ENCODE results near the gene WDR53.
"Not testable (repeated sequence)": the region's sequence is repeated elsewhere in the genome, so short reads cannot be mapped to it uniquely, and the experiment has no call there.

Gene WDR53

DNA sequence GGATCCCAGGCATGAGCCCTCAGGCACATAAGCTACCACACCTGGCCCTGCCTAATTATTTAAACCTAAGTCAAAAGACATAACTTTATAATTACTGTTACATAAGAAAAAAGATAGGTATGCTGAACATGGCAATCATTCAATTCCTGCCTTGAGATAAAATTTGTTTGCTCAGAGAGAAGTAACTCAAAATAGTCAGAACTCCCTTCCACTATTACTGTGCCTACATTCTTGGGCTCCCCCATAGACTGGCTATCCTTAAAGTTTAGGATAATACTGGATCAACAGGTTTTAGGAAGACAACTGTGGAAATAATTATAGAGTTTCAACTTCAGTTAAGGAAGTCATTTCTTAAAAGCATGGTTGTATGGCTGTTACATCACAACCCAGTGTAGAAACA, 9.9 kb downstream of the WDR53 start:
- no peak for DNase-seq

DNA sequence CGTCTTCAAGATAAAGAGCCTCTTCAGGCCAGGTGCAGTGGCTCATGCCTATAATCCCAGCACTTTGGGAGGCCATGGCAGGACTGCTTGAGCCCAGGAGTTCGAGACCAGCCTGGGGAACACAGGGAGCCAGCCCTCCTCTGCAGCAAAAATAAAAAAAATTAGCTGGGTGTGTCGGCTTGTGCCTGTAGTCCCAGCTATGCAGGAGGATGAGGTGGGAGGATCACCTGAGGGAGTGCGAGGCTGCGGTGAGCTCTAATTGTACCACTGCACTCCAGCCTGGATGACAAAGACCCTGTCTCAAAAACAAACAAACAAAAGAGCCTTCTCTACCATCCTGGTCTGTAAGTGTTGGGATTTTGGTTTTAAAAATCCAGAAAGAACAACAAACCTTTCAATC, 11.1 kb downstream of the WDR53 start:
- DNase-seq = no peak

DNA sequence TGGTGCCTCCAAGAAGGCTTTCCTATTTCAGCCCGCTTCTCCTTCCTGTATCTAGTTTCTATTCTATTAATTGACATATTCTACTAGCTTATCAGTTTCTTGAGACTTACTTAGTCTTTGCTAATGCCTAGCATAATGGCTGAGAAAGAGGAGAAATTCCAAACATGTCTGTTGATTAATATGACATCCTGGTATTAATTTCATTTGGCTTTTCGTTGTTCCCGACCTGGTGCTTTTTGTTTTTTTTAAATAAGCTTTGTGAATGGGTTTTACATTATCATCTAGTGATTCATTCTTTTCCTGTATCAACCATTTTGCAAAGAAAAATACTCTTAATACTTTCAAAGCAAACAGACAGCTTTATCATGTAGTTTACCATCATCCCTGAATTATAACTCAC, 13.1 kb downstream of the WDR53 start:
- no peak for DNase-seq

DNA sequence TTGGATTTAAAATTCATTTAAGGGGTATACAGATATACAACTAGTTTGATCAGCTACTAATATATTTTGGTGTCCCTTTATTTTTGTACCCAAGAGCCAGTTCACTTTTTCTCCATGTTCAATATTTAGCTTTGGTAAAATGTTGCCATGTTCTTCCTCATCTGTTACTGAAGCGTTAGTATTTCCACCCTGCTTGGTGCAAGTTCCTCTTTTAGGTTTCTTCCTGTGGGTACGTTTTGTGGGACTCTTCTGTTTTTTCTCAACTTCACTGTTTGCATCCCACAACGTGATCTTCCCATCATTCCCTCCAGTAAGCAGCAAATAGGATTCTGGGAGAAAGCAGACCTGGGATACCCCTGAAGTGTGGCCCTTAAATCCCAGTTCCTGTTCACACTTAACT, 14.1 kb downstream of the WDR53 start:
- DNase-seq = no peak

DNA sequence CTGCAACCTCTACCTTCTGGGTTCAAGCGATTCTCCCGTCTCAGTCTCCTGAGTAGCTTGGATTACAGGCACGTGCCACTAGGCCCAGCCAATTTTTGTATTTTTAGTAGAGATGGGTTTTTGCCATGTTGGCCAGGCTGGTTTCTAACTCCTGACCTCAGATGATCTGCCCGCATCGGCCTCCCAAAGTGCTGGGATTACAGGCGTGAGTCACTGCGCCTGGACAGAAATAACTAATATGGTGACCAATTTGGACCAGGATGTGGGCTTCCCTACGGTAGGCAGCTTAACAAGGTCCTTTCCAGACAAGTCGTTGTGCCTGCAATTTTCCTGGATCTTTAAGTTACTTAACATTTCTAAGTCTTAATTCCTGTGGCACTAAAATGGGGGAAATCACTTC, 14.8 kb downstream of the WDR53 start:
- DNase-seq = no peak

DNA sequence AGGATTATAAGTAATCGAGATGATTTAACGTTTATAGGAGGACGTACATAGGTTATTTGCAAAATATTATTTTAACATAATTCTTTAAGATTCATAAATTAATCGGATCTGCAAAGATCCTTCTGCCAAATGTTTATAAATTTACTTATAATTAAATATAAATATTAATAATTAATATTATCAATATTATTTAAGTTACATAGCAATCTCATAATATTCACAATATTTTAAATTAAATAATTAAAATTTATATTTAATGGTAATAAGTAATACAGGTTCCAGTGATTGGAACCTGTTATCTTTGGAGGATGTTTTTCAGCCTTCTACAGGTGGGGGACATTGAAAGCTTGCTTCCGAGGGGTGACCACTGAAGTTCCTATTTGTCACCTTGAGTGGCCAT, 16.1 kb downstream of the WDR53 start:
- no peak for DNase-seq

DNA sequence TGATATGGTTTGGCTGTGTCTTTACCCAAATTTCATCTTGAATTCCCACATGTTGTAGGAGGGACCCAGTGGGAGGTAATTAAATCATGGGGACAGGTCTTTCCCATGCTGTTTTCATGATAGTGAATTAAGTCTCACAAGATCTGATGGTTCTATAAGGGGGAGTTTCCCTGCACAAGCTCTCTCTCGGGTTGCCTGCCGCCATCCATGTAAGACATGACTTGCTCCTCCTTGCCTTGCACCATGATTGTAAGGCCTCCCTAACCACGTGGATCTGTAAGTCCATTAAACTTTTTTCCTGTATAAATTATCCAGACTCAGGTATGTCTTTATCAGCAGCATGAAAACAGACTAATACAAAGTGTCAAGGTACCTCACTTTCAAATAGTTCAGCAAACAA, 18.2 kb downstream of the WDR53 start:
- not testable (repeated sequence) for DNase-seq

DNA sequence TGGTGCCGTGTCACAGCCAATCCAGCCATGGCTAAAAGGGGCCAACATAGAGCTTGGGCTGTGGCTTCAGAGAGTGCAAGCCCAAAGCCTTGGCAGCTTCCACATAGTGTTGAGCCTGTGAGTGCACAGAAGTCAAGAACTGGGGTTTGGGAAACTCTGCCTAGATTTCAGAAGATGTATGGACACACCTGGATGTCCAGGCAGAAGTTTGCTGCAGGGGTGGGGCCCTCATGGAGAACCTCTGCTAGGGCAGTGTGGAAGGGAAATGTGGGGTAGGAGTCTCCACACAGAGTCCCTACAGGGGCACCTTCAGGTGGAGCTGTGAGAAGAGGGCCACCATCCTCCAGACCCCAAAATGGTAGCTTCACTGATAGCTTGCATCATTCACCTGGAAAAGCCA, 19.0 kb downstream of the WDR53 start:
- not testable (repeated sequence) for DNase-seq

DNA sequence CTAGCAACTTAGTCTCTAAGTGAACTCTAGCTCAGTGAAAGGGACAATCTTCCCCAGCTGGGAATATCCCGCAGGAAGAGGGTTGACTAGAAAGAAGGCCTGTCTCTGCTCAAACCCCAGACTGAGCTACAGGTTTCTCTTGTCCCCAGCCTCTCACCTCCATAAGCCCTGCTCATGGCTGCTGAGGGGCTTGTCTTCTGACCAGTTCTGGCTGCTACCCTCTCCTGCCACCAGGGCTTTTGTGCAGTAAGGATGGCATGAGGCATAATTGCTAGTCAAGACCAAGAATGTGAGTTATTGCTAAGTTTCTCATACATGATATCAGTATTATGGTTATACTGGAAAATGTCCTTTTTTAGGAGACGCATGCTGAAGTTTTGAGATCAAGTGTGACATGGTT, 21.3 kb downstream of the WDR53 start:
- DNase-seq = no peak

DNA sequence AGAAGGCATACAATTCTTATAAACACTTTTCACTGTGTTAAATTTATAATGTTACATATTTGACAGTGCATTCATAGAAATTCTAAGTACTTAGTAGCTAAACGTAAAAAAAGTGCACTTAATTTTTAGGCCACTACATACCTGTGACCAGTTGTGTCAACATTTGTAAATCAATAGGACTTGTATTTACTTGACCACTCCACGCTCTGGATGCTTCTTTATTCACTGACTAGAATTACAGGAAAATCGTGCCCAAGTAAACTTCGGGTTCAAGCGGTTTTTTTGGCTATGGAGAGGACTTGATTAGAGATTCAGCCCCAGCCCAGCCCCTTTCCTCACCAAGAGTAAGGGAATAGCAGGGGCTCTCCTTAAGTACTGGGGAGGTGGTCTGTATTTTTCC, 21.8 kb downstream of the WDR53 start:
- DNase-seq = no peak

DNA sequence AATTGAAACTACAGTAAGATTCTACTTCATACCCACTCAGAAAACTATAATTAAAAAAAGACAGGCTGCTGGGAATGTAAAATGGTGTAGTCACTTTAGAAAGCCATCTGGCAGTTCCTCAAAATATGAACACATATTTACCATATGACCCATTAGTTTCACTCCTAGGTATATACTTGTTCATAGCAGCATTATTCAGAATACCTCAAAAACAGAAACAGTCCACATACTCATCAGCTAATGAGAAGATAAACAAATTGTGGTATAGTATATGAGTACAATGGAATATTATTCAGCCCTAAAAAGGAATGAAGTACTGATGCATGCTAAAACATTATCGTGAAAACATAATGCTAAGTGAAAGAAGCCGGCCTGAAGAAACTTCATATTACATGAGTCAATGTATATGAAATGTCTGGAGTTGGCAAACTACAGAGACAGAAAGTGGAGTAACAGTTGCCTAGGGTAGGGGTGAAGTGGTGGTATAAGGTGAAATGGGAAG, 23.8 kb downstream of the WDR53 start:
- DNase-seq = no peak

DNA sequence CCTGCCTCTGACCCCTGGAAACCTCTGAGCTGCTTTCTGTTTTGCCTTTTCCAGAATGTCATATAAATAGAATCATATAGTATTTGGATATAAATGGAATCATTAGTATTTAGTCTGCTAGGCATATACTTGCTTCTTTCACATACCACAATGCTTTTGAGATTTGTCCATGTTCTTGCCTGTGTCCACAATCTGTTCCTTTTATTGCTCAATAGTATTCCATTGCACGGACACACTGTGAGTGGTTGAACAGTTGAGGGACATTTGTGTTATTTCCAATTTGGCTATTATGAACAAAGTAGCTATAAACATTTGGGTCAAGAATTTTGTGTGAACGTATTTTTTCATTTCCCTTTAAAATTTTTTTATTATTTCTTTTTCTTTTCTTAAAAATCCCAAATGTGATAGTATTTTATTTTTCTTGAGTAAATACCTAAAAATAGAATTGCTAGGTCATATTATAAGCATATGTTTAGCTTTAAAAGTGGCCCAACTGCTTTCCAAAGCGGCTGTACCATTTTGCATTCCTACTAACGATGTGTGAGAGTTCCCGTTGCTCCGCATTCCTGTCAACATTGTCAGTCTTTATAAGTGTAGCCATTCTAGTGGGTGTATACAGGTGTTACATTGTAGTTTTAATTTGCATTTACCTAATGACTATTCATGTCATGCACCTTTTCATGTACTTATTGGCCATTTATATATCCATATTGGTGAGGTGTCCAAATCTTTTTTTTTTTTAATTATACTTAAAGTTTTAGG, 26.5 kb downstream of the WDR53 start:
- no peak for DNase-seq

DNA sequence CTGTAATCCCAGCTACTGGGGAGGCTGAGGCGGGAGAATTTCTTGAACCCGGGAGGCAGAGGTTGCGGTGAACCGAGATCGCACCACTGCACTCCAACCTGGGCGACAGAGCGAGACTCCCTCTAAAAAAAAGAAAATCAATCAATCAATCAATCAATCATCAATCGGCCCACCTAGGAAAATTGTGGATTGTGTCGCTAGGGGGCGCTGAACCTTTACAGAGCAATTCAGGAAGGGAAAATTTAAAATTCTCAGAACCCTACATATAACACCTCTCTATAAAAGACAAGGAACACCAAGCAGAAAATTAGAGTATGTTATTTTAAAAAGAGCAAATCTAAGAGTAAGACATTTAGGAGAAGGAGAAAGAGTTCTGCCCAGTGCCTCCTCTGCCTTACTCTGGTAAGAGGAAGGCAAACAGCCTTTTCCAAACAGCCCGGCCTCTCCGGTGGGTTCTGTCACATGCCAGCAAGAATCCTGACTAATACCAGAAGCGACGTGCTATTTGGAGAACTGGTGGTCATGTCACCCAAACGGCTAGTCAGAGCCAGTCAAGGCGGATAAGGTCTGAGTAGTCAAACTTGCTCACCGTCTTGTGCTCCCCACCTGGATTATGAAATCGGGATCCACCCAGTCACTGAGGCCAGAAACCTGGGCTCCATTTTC, 30.9 kb downstream of the WDR53 start:
- peak in 1 of 2 experiments; percentile 35 for DNase-seq

DNA sequence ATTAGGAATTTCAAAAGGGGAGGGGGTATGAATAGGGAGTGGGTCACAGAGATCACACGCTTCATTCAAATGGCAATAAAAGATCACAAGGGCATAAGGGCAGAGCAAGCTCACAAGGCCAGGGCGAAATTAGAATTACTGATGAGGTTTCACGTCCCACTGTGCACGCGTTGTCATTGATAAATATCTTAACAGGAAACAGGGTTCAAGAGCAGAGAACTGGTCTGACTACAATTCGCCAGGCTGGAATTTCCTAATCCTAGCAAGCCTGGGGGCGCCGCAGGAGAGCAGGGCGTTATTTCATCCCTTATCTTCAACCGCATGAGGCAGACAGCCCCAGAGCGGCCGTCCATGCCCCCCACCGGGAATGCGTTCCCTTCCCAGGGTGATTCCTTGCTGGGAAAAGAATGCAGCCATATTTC, 35.1 kb downstream of the WDR53 start:
- DNase-seq = no peak

DNA sequence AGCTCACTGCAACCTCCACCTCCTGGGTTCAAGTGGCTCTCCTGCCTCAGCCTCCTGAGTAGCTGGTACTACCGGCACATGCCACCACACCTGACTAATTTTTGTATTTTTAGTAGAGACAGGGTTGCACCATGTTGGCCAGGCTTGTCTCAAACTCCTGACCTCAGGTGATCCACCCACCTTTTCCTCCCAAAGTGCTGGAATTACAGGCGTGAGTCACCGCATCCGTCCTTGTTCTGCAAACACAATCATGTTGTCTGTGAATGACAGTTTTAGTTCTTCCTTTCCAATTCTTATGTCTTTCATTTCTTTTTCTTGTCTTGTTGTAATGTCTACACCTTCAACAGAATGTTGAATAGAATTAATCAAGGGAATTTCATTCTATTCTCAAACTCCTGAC, 36.9 kb downstream of the WDR53 start:
- no peak for DNase-seq

DNA sequence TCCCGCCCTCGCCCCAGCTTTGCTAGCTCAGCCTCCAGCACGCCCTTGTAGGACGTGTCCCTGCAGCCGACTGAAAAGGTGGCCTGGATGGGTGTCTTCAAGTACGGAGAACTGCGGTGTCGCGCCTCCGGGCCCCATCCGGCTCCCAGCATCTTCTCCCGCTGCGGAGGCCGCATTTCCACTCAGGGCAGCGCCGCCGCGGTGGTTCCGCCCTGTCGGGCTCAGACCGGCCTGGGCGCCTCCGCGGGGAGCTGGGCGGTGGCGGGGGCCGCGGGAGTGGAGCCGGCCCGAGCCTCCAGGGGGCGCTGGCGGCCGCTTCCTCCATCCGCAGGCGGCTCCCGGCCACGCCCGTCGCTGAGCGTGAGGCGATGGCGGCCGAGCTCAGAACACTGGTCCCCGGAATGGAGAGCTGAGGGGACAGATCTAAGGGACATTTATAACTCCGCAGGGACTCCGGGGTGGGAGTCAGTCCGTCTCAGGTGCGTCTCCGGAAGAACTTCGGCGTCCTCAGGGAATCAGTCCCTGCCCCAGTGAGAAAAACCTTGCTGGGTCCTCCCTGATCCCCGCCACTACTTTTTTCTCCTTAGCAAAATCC, 39.6 kb downstream of the WDR53 start:
- peak; percentile 43 to 91 for DNase-seq

DNA sequence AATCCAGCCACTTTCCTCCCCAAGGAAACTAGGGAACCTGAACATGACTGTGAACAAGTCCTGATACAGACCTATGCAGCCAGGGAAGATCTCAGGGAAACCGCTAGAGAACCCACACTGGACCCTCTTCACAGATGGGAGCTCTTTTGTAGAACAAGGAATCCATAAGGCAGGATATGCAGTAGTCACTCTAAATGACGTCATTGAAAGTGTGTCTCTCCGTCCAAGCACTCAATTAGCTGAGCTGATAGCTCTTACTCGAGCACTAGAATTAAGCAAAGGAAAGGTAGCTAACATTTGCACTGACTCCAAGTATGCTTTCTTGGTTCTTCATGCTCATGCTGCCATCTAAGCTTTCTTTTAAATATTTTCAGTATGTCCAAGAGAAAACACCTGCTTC, 43.2 kb downstream of the WDR53 start:
- DNase-seq = no peak

DNA sequence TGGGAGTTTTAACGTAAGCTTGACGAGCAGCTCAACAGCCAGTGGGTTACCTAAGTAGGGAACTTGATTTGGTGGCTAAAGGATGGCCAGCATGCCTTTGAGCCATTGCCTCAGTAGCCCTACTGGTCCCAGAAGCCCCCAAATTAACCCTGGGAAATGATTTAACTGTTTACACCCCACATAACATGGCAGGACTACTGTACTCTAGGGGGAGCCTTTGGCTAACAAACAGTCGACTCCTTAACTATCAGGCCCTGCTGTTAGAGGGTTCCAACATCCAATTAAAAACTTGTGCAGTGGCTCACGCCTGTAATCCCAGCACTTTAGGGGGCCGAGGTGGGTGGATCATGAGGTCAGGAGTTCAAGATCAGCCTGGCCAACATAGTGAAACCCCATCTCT, 43.8 kb downstream of the WDR53 start:
- peak in 1 of 2 experiments; percentile 14 for DNase-seq

DNA sequence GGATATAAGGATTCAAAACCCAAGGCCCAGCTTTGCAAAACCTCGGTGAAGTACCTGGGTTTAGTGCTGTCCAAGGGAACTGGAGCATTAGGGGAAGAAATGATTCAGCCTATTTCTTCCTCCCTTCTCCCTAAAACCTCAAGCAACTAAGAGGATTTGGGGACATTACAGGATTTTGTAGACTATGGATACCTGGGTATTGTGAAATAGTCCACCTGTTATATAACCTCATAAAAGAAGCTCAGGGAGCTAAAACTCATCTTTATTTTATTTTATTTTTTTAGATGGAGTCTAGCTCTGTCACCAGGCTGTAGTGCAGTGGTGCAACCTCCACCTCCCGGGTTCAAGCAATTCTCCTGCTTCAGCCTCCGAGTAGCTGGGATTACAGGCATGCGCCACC, 44.5 kb downstream of the WDR53 start:
- no peak for DNase-seq

DNA sequence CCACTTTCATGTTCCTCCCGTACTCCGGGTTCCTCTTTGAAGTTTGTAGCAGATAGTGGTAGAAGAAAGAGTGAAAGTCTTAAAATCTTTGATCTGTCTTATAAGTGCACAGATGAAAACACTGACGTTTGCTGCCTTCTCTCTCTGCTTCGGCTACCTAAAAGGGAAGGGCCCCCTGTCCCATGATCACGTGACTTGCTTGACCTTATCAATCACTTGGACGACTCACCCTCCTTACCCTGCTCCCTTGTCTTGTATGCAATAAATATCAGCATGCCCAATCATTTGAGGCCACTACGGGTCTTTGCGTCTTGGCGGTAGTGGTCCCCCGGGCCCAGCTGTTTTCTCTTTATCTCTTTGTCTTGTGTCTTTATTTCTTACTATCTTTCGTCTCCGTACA, 47.1 kb downstream of the WDR53 start:
- DNase-seq = not testable (repeated sequence)

DNA sequence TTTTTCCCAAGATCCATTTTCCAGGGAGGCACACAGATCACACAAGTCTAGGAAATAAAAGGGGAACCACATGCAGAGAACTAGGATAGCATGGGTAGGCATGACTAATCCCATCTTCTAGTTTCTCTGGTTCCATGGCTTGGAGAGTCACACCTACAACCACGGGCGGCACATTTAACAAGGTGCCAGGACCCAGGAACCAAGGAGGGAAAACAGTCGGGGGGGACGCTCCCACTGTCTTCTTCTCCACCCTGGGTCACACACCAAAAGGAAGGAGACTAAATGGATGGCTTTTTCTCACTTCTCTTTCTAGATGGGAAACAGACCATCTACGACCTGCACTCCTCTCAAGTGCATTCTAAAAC, 48.7 kb downstream of the WDR53 start:
- DNase-seq = no peak

DNA sequence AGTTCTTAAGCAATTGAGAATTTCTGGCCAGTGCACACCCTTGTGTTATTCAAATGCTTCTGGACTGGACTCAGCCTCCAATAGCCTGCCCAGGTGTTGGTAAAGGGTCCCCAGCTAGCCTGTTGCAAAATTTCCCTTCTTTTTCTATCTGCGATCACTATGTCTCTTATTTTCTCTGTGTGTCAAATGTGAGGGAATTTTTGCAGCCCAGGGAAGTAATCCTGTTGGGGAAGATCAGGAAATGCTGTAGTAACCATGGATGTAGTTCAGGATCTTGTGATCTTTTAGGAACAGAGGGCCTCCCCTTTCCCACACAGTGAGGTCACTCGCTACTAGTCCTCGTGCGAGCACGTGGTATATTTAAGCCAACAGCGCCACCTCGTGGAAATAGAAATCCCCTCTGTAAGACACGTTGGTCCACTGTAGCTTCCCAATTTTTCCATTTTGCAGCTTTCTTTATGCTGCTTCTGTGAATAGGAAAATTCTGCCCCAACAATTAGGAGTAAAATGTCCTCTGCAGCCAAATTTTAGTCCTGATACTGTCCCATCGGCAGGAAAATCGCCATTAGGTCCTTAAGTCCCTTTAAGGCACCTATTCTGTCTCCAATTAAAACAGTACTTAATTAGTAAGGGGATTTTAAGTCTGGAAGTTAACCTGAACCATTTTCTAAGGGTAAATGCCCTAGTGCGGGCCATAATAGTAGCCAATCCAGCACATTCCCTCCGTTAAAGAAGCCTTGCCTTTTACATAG, 49.2 kb downstream of the WDR53 start:
- DNase-seq = peak; percentile 79 to 94

DNA sequence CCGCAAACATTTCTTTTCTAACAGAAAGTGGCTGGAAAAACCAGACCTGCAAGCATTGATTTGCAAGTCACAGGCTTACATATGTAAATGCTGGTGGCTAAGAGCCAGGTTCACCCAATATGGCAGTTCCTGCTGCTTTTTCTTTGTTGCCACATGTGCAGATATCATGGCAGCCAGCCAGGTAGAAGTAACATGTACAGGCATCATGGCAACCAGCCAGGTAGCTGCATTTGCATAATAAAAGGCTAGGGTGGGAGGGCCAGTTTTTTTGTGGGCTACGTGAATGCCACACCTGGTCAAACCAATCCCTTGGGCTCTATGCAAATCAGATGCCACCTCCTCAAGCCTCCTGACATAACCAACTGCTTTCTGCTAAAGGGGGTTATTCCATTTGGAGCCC, 50.4 kb downstream of the WDR53 start:
- peak; percentile 99 for DNase-seq

Data from NCI-H526 (cell line).